Neural crest cell (in vitro differentiated cells): Measurements from ENCODE around the gene CAPNS1. TPM values are rescaled to one million over a fixed set of nuclear protein-coding genes. Genes with fewer than 3 reads are reported as not detected.
A peak's percentile ranks its signal among the peaks of the same experiment; 100 is the strongest.
"Not testable (repeated sequence)": the region's sequence is repeated elsewhere in the genome, so short reads cannot be mapped to it uniquely, and the experiment has no call there.

Experiments
- DNase-seq: peaks from one replicate; pipeline ENCODE4 v3.0.0; 2021; ENCODE audit warnings: low read depth, mixed read lengths, low spot score
- H3K27ac Mint-ChIP-seq: one replicate; pipeline ENCODE4 v1.8.0; 2021; ENCODE audit warnings: mild to moderate bottlenecking, mixed read lengths; ENCODE audit not compliant: unreplicated experiment
- H3K27me3 Mint-ChIP-seq: 2 replicates; pipeline ENCODE4 v1.8.0; 2021; ENCODE audit warnings: low read depth, mild to moderate bottlenecking, mixed read lengths
- H3K36me3 Mint-ChIP-seq: 2 replicates; pipeline ENCODE4 v1.8.0; 2021; ENCODE audit warnings: low read depth, mild to moderate bottlenecking, mixed read lengths
- H3K4me1 Mint-ChIP-seq: 2 replicates; pipeline ENCODE4 v1.8.0; 2021; ENCODE audit warnings: mixed read lengths
- H3K4me3 Mint-ChIP-seq: one replicate; pipeline ENCODE4 v1.8.0; 2021; ENCODE audit warnings: mild to moderate bottlenecking, mixed read lengths
- H3K9me3 Mint-ChIP-seq: 2 replicates; pipeline ENCODE4 v1.8.0; 2021; ENCODE audit warnings: mixed read lengths
- total RNA-seq: library from RNA; stranded (reverse); gene quantifications from 2 replicates; pipeline ENCODE4 v1.2.1, GENCODE V29; 2021
- TF ChIP-seq, protein P1 (sequence below): fragments of 200-600 bp; sonication (generic); conservative IDR thresholded peaks from 2 replicates; pipeline ENCODE4 v1.5.0; 2021; ENCODE audit warnings: antibody characterized with exemption, mild to moderate bottlenecking

Gene CAPNS1
- total RNA-seq, 1 donor from 2014 or later, result 321 TPM

DNA sequence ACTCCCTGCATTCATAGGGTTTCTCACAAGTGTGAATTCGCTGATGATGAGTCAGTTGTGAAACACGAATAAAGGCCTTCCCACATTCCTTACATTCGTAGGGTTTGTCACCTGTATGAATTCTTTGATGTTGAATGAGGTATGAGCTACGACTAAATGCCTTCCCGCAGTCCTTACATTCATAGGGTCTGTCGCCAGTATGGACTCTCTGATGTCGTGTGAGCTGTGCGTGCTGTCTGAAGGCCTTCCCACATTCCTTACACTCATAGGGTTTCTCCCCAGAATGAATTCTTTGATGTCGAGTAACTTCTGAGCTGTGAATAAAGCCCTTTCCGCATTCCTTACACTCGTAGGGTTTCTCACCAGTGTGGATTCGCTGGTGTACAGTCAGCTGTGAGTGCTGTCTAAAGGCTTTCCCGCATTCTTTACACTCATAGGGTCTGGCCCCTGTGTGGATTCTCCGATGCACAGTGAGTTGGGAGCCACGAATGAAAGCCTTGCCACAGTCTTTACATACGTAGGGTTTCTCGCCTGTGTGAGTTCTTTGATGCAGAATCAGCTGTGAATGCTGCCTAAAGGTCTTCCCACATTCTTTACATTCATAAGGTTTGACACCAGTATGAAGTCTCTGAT lies 42.9 kb downstream of the CAPNS1 start:
- no peaks in the 10 kb centered on the region for H3K27me3 Mint-ChIP-seq
- no peaks in the 10 kb centered on the region for H3K9me3 Mint-ChIP-seq
- H3K4me3 Mint-ChIP-seq, result no peak overlapping the region
- no peak for DNase-seq
- TF ChIP-seq, protein P1, sequence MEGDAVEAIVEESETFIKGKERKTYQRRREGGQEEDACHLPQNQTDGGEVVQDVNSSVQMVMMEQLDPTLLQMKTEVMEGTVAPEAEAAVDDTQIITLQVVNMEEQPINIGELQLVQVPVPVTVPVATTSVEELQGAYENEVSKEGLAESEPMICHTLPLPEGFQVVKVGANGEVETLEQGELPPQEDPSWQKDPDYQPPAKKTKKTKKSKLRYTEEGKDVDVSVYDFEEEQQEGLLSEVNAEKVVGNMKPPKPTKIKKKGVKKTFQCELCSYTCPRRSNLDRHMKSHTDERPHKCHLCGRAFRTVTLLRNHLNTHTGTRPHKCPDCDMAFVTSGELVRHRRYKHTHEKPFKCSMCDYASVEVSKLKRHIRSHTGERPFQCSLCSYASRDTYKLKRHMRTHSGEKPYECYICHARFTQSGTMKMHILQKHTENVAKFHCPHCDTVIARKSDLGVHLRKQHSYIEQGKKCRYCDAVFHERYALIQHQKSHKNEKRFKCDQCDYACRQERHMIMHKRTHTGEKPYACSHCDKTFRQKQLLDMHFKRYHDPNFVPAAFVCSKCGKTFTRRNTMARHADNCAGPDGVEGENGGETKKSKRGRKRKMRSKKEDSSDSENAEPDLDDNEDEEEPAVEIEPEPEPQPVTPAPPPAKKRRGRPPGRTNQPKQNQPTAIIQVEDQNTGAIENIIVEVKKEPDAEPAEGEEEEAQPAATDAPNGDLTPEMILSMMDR, result no peak
- H3K4me1 Mint-ChIP-seq, result no peaks in the 10 kb centered on the region
- H3K36me3 Mint-ChIP-seq, result no peaks in the 10 kb centered on the region
- H3K27ac Mint-ChIP-seq, result peak overlapping the region; percentile 67

GRCh38 chr19:36183245-36183628 lies 43.4 kb downstream of the CAPNS1 start:
- DNase-seq, result no peak
- Mint-ChIP-seq H3K36me3 (no peaks in the 10 kb centered on the region), H3K4me1 (no peaks in the 10 kb centered on the region), H3K27me3 (no peaks in the 10 kb centered on the region), H3K4me3 (no peak overlapping the region), H3K27ac (no peak overlapping the region), H3K9me3 (no peaks in the 10 kb centered on the region)
- TF ChIP-seq, protein P1, result no peak

- H3K9me3 Mint-ChIP-seq, result not testable (repeated sequence)
Measured at GRCh38 chr19:36186722-36187121, 46.9 kb downstream of the CAPNS1 start.

DNA sequence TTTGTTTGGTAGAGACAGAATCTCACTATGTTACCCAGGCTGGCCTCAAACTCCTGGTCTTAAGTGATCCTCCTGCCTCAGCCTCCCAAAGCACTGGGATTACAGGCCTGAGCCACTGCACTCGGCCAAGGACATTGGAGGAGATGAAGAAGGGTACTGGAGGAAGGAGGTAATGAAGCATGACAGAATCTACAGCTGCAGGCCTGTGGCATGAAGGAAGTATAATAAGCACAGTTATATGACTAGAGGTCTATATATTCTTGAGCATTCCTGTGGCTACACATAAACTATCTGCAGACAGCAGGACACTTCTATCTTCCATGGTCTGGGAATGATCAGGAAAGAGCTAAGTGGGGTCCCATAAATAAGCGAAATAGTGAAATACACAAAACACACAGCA lies 56.4 kb downstream of the CAPNS1 start:
- DNase-seq, result no peak
- Mint-ChIP-seq H3K27ac (no peak overlapping the region), H3K27me3 (no peaks in the 10 kb centered on the region), H3K9me3 (no peaks in the 10 kb centered on the region), H3K36me3 (no peaks in the 10 kb centered on the region), H3K4me1 (no peaks in the 10 kb centered on the region), H3K4me3 (no peak overlapping the region)
- TF ChIP-seq, protein P1, result no peak

More at GRCh38 chr19:36186722-36187121, 46.9 kb downstream of the CAPNS1 start:
- H3K4me3 Mint-ChIP-seq, H3K36me3 Mint-ChIP-seq, H3K4me1 Mint-ChIP-seq, H3K27me3 Mint-ChIP-seq, H3K27ac Mint-ChIP-seq, DNase-seq: not testable (repeated sequence)

DNA sequence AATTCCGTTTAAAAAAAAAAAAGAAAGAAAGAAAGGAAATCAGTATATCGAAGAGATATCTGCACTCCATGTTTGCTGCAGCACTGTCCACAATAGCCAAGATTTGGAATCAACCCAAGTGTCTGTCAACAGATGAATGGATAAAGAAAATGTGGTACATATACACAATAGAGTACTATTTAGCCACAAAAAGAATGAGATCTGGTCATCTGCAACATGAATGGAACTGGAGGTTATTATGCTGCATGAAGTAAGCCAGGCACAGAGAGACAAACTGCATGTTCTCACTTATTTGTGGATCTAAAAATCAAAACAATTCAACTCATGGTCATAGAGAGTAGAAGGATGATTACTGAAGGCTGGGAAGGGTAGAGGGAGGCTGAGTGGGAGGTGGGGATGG lies 58.3 kb downstream of the CAPNS1 start:
- H3K27me3 Mint-ChIP-seq, result no peaks in the 10 kb centered on the region
- no peak overlapping the region for H3K4me3 Mint-ChIP-seq
- TF ChIP-seq, protein P1, result no peak

More for the DNA sequence above, 58.3 kb downstream of the CAPNS1 start:
- Mint-ChIP-seq H3K9me3 (no peaks in the 10 kb centered on the region), H3K36me3 (peaks cover 3% of the 10 kb centered on the region), H3K4me1 (no peaks in the 10 kb centered on the region), H3K27ac (no peak overlapping the region)
- DNase-seq, result no peak

Other genes starting within 250 kb of the CAPNS1 start
- gene NFKBID, start 239.5 kb upstream of the CAPNS1 start, total RNA-seq, result 6.4 and 8.0 TPM in 2 replicates
- gene HCST, start 237.5 kb upstream of the CAPNS1 start, total RNA-seq, result not detected in 2 replicates
- not detected in 2 replicates for gene TYROBP, start 231.8 kb upstream of the CAPNS1 start, total RNA-seq
- gene LRFN3, start 203.7 kb upstream of the CAPNS1 start, total RNA-seq, result 33.9 and 36.0 TPM in 2 replicates
- 16.8 and 17.5 TPM in 2 replicates for gene SDHAF1, start 144.9 kb upstream of the CAPNS1 start, total RNA-seq
- gene SYNE4, start 131.3 kb upstream of the CAPNS1 start, total RNA-seq, result 0.30 and 0.54 TPM in 2 replicates
- gene ALKBH6, start 125.9 kb upstream of the CAPNS1 start, total RNA-seq, result 21.7 and 23.7 TPM in 2 replicates
- 33.1 and 37.6 TPM in 2 replicates for gene CLIP3, start 107.2 kb upstream of the CAPNS1 start, total RNA-seq
- gene THAP8, start 85.8 kb upstream of the CAPNS1 start, total RNA-seq, result 9.4 and 9.8 TPM in 2 replicates
- gene WDR62, start 85.2 kb upstream of the CAPNS1 start, total RNA-seq, result 34.2 and 35.3 TPM in 2 replicates
- not detected in 2 replicates for gene OVOL3, start 28.9 kb upstream of the CAPNS1 start, total RNA-seq
- 111 and 126 TPM in 2 replicates for gene POLR2I, start 25.2 kb upstream of the CAPNS1 start, total RNA-seq
- gene TBCB, start 24.6 kb upstream of the CAPNS1 start, total RNA-seq, result 214 and 219 TPM in 2 replicates
- not detected in 2 replicates for gene COX7A1, start 12.4 kb downstream of the CAPNS1 start, total RNA-seq
- 5.6 and 6.6 TPM in 2 replicates for gene ZNF565, start 74.6 kb downstream of the CAPNS1 start, total RNA-seq
- gene ZNF146, start 75.0 kb downstream of the CAPNS1 start, total RNA-seq, result 88.0 and 90.5 TPM in 2 replicates
- gene ZFP14, start 239.1 kb downstream of the CAPNS1 start, total RNA-seq, result 10.6 and 12.3 TPM in 2 replicates